SK-MEL-5 (cell line): ENCODE results near the gene TNFRSF17. TPM values are rescaled to one million over a fixed set of nuclear protein-coding genes. Genes with fewer than 3 reads are reported as not detected.

Source experiments
- small RNA-seq, 2 experiments: library from RNA; depleted of rRNA; stranded (forward); fragments of <200 nt; gene quantifications; one replicate each; pipeline ENCODE3, GENCODE V24; 2014
- total RNA-seq: library from RNA; depleted of rRNA; stranded (reverse); fragments of >200 nt; shearing (Covaris generic); gene quantifications from 2 replicates; pipeline ENCODE4 v1.2.3, GENCODE V29; 2014; rRNA removed

Gene TNFRSF17
- total RNA-seq, 1 experiment from 2014 or later = not detected

Small RNA genes lying within 50 kb of the gene (small RNA-seq; reads per million reads assigned to genes)
- gene AC007216.5 (0 reads per million in 2 experiments), gene UBL5P4 (0 reads per million in 2 experiments)

Other genes starting within 250 kb of the TNFRSF17 start
- gene TXNDC11, start 222.4 kb upstream of the TNFRSF17 start, total RNA-seq = 27.5 and 32.5 TPM in 2 replicates
- gene ZC3H7A, start 168.0 kb upstream of the TNFRSF17 start, total RNA-seq = 54.7 and 62.0 TPM in 2 replicates
- gene RSL1D1, start 113.7 kb upstream of the TNFRSF17 start, total RNA-seq = 386 and 432 TPM in 2 replicates
- gene GSPT1, start 49.3 kb upstream of the TNFRSF17 start, total RNA-seq = 47.3 and 55.6 TPM in 2 replicates
- 0.61 and 1.2 TPM in 2 replicates for gene NPIPB2, start 23.2 kb upstream of the TNFRSF17 start, total RNA-seq
- 7.2 and 7.7 TPM in 2 replicates for gene SNX29, start 11.5 kb downstream of the TNFRSF17 start, total RNA-seq